ENCODE measurements around the gene PDSS2. TPM values are rescaled to one million over a fixed set of nuclear protein-coding genes. Genes with fewer than 3 reads are reported as not detected.

PDSS2 gene
- total and polyA plus RNA-seq, 2 of the 8 experiments (the other 6 are each of a cell fraction or from before 2014, with no cell fraction given), result 10.7 to 16.1 TPM

GRCh38 chr6:107116328-107116892 is 343.0 kb downstream of the PDSS2 start (continued):
- TF ChIP-seq SIRT6 (IDR thresholded peaks at IDR 0.05; ENCODE audit: low read length), result no peak
- TF ChIP-seq CHD2 (IDR thresholded peaks at IDR 0.05; ENCODE audit: low read length), result 0 out of 2 replicates have a peak, but pooled peaks have one; percentile 15
- TF ChIP-seq TBP (IDR thresholded peaks at IDR 0.05; ENCODE audit: low read depth, low read length), result no peak; the same call in 1 of the 2 replicates
- no peak for TF ChIP-seq CREB1 (IDR thresholded peaks at IDR 0.05)
- TF ChIP-seq ASH2L (IDR thresholded peaks at IDR 0.05; ENCODE audit: low read length), result no peak
- TF ChIP-seq SP1 (IDR thresholded peaks at IDR 0.05; ENCODE audit: low read depth, low read length), result no peak; the same call in 1 of the 2 replicates
- TF ChIP-seq GTF2F1 (IDR thresholded peaks at IDR 0.05; ENCODE audit: borderline replicate concordance, low read depth, low read length), result 0 out of 2 replicates have a peak, but pooled peaks have one; percentile 25
- no peak; a peak in 1 of 4 replicates for TF ChIP-seq HDAC2 (IDR thresholded peaks at IDR 0.05; ENCODE audit: borderline replicate concordance in 1 of 2, low read depth in 2 of 2, low read length in 2 of 2)
- TF ChIP-seq HDAC6 (IDR thresholded peaks at IDR 0.05; ENCODE audit: low read depth, low read length), result no peak
- TF ChIP-seq CTCF (IDR thresholded peaks at IDR 0.05; ENCODE audit: control extremely low read depth in 1 of 3, insufficient read depth in 1 of 3, low read depth in 1 of 3, low read length in 3 of 3), result peak in 1 of 3 experiments; percentile 27; a peak in 1 of 4 replicates
